ENCODE measurements around the gene PRKCH.

PRKCH gene

DNA sequence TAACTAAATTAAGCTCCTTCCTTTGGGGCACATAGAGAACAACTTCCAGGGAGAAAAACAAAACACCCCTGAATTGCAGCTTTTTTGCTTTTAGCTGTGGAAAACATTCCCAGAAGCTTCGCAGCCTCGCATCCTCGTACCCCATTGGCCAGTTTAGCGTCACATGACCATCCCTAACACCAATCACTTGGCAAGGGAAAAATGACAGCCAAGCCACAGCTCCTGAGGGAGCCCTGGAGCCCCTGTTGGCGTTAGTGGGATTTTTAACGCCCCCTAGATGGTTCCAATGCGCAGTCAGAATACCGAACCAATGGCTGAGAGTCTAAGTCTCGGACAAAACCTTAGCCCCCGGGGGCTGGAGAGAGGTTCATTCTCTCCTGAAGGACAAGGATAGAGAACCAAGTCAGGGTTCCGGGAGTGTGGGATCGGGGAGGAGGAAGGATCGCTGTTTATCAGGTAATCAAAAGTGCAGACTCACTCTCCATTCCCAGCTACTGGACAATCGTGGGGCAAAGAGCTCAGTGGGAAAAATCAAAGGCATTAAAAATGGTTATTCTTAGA is 238.3 kb downstream of the PRKCH start:
- DNase-seq, result no peak

- DNase-seq, result no peak
Measured at GRCh38 chr14:61560323-61560722, 238.9 kb downstream of the PRKCH start.

GRCh38 chr14:61561104-61561503 is 239.7 kb downstream of the PRKCH start:
- no peak for DNase-seq

DNA sequence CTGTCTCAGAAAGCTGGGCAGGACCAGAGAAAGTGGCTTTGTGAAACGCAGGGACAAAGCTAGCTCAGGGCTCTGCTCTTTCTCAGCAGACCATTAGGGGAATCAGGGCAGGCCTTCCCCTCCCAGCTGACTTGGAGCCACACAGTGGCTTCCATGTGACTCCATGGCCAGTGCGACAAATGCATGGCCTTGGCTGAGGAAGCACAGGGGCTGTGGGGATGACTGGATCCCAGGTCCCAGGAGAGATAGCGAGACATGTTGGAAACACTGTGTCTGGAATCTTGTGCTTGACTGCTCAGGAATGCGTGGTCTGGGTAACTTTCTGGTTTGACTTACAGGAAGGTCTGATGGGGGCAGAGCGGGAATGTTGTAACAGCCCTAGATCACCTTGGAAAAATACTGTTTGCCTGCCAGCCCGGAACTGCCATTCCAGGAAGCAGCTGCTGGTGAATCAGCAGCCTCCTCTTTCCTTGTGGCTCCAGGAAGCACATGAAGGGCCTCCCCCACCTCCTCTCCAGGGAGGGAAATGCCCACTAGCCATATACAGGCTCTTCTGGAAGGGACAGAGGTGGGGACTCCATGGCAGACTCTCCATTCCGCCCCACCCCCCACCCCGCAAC is 240.4 kb downstream of the PRKCH start:
- DNase-seq, result no peak

DNA sequence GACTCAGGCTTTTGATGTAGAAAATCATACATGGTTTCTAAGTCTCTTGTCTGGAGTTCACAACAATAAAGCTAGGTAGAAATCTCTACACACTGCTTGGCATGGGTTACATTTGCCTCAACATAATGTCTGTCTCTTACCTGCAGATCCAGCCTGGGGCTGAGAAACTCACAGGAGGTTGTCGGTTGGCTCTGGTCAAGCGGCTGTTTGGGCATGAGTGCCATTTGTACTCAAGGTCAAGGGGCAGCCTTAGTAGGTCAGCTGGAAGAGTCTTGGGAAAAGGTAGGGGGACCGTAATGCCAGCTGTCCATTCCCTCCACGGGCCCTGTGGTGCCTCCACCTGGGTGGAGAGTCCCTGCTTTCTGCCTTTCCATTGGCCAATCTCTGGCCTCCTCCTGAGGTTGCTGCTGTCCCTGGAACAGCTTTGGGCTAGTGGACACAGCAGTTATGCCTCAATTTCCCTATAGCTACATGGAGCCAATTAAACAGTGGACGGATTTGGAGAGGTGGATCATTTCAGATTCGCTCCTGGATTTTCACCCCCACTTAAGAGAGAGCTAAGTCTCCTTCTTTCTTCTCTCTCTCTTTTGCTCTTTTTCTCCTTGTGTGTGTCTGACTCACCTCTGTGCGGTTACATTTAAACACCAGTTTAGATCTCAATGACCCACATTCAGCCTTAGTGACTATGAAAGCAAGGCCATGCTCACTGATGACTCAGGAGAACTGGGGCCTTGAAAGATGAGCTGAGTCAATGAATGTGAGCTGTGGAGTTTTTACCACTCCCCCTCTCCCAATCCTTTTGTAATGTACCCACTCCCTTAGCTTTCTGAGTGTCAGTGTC is 241.2 kb downstream of the PRKCH start:
- no peak for DNase-seq

DNA sequence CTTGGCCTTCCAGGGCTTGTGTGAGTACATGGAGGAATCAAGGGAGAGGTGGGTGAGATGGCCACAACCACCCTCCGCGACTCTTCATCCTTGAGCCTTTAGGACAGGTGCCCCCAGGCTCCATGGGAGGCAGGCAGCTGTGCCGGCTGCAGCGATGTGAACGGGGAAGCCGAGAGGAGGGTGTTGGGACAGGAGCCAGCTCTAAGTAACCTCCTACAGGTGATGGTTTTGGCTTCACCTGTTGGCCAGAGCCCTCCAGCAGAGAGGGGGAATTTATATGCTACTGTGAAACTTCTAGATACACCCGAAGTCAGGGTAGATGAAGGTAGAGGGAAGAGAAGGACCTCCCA is 241.8 kb downstream of the PRKCH start:
- no peak for DNase-seq

DNA sequence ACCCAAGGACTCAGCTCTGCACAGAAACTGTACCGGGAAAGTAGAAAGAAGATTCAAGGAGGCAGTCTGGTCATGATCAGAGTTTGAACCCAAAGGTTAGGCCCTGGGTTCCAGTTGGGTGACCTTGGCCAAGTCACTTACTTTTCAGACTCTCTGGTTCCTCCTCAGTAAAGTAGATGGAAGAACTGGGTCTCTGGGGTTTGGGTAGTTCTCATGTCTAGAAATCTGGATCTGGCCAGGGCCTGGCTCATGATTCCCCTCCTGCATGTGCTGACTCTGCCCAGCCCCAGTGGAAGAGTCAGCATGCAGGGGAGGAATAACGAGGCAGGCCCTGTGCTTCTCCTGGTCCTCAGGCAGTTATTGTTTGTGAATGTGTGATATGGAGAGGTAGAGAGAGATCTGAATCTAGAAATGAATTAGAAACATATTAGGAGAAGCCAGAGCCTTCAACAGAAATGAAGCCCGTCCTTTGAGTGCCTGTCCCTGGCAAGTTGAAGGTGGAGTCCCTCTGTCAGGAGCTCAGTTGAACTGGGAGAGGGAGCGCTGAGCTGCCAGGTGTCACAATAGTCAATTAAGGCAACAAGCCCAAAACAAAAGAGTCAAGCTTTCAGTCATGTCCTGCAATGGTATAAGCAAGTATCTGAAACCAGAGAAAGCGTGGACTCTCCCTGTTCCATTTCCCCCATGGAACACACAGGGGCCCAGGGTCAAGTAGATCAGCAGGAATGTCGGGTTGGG is 242.7 kb downstream of the PRKCH start:
- no peak for DNase-seq

GRCh38 chr14:61564618-61565091 is 243.3 kb downstream of the PRKCH start:
- no peak for DNase-seq

- DNase-seq, result no peak
Measured at GRCh38 chr14:61565181-61565580, 243.8 kb downstream of the PRKCH start.

DNA sequence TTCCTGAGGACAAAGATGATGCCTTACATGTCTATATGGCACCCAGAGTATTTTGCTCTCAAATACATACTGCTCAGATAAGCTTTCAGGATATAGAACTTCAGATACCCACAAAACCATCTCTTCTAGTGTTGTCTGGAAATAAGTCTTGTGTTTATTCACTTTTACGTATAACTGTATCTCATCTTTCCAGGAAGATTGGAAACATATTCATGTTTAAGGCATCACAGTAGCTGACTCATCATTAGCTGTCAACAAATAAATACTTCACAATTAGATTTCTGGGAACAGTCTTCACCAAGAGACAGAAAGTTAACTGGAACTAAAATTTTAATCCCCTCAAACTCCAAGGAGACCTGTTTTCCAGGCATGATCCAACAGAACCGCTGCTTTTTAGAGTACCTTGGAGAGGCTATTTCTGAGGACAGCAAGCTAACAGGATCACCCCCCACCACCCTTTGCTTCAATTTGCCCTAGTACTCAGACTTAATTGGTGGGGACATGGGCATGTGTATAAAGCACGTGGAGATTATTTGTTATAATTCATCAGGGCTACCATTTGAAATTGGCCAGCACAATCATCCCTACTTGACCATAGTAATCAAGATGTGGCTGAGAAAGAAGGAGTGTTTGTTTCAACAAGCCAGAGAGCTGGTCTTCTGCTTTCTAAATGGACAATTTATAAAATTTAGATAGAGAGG is 244.6 kb downstream of the PRKCH start:
- DNase-seq, result no peak

GRCh38 chr14:61566537-61567225 is 245.3 kb downstream of the PRKCH start:
- DNase-seq, result no peak

GRCh38 chr14:61567838-61568571 is 246.6 kb downstream of the PRKCH start:
- DNase-seq, result no peak

DNA sequence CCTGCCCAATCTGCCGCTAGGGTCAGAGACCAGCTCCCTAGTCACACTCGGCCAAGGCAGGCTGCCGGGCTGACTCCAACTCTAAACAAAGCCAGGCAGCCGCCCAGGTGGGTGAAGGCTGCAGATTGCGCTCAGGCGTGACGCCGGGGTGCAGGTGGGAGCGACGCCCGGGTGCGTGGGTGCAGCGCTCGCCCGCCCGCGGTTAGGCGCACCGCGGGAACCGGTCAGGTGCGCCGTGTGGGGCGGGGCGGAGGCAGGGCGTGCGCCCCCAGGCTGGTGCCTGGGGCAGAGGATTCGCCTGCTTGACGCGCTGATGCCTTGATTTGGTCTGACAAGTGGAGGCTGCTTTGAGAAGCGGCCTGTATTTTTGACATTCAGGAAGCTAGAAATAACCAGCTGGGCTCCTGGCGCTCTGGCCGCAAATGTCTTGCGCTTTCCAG is 247.2 kb downstream of the PRKCH start:
- DNase-seq, result no peak

DNA sequence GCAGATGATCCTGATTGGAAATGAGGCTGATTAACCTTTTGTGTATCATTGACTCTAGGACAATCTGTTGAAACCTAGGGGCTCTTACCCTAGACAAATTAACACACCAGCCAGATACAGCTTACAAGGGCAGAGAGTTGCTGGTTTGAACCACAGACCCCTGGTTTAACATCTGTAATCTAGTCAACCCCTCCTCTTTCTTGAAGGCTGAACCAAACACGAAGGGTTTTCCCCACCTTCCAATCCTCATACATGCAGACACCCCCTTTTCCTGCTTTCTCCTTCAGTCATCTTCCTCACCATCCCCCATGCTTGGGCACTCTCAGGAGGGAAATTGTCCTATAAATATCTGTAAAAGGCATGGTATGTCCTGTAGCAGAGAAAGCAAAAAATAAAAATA is 247.9 kb downstream of the PRKCH start:
- DNase-seq, result no peak

DNA sequence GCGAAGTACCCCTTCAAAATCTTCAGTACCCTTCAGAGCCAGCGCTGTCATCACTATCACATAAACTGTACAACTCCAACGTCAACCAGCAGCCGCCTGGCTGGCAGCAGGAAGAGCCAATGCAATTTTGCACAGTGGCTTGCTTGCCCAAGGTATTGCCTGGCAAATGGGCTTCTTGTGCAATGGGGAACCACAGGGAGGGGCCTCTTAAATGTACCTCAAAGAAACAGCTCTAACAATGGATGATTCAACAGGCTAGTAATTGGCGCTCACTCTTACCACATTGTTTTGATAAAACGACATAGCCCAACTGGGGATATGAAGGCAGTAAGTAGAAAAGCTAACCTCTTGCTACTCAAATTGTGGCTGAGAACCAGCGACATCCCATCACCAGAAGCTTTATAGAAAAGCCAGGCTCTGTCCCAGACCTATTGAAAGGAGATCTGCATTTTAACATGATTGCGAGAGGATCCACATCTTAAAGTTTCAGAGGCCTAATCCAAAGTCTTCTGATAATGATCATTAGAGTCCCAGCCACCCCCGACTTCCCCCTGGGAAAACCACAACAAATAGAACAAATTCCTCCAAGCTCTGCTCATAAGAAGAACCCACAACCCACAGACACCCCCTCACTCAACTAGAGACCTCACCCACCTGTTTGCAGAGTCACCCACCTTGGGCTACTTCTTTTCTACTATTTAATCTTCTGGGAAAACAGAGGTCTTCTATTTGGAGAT is 248.6 kb downstream of the PRKCH start:
- DNase-seq, result no peak

GRCh38 chr14:61570549-61571290 is 249.3 kb downstream of the PRKCH start:
- no peak for DNase-seq

GRCh38 chr14:61571917-61572316 is 250.5 kb downstream of the PRKCH start:
- no peak for DNase-seq

GRCh38 chr14:61573321-61573720 is 251.9 kb downstream of the PRKCH start:
- no peak for DNase-seq

DNA sequence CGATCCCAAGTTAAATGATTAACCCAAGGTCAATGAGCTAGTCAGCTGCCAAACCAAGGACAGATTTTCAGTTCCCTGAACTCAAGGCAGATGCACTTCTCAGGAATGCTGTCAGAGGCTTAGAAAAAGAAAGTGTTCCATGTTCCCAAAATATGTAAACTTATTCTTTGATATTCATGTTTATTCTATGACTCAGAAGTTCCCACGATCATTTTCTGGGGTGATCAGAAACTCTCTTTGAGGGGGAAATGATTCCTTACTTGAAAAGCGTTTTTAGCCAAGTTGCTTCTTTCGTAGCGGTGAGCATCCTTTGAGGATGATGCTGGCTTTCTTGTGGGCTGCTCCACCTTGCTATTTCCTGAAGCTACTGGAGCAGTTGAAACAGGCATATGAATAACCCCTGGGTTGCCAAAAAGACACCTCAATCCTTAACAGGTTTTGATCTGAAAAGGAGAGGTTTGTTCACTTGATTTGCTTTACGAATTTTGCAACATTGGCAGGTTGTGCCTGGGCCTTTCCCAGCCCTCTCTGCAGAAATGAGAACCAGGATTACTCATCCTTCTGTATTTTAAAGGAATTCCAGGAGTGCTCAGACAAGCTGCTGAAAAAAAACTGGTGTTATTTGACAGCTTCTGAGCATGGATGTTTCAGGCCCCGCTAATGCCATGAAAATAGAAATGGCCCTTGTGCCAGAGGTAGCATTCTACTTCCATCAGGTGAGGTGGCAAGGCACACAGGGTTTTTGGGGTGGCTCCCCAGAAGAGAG is 252.6 kb downstream of the PRKCH start:
- DNase-seq, result no peak
